ENCODE results near the gene NRARP. TPM values are rescaled to one million over a fixed set of nuclear protein-coding genes. Genes with fewer than 3 reads are reported as not detected.

Gene NRARP
- total and polyA plus RNA-seq, 2 of the 13 experiments (the other 11 are each of a cell fraction or from before 2014, with no cell fraction given), result 0.22 to 0.46 TPM

- TF ChIP-seq ZKSCAN8 (CRISPR knock-in tag; IDR thresholded peaks at IDR 0.05; ENCODE audit: borderline replicate concordance) (0 out of 2 replicates have a peak, but pooled peaks have one; percentile 11), BHLHE40 (IDR thresholded peaks at IDR 0.05; ENCODE audit: low read length) (0 out of 2 replicates have a peak, but pooled peaks have one; percentile 16), ZNF570 (CRISPR knock-in tag; IDR thresholded peaks at IDR 0.05; ENCODE audit: borderline replicate concordance) (no peak), ZBTB44 (CRISPR knock-in tag; IDR thresholded peaks at IDR 0.05) (no peak), NCOA5 (CRISPR knock-in tag; IDR thresholded peaks at IDR 0.05) (no peak), ZNF747 (CRISPR knock-in tag; IDR thresholded peaks at IDR 0.05; ENCODE audit: borderline replicate concordance) (peak; percentile 19; the same call in 1 of the 2 replicates), ZNF263 (CRISPR knock-in tag; IDR thresholded peaks at IDR 0.05) (no peak), ZNF546 (CRISPR knock-in tag; conservative IDR thresholded peaks at IDR 0.05) (peak; percentile 38; the same call in 1 of the 2 replicates), SRF (IDR thresholded peaks at IDR 0.05; ENCODE audit: low read depth, low read length) (0 out of 2 replicates have a peak, but pooled peaks have one; percentile 15), ZNF615 (CRISPR knock-in tag; IDR thresholded peaks at IDR 0.05; ENCODE audit: borderline replicate concordance) (peak; percentile 64; the same call in 1 of the 2 replicates), CENPX (CRISPR knock-in tag; IDR thresholded peaks at IDR 0.05) (no peak), XRCC5 (optimal IDR thresholded peaks at IDR 0.05; ENCODE audit: low read length) (no peak), LBX2 (CRISPR knock-in tag; IDR thresholded peaks at IDR 0.05; ENCODE audit: borderline replicate concordance) (no peak), ZNF280D (CRISPR knock-in tag; IDR thresholded peaks at IDR 0.05) (no peak), MBD4 (IDR thresholded peaks at IDR 0.05; ENCODE audit: borderline replicate concordance, low read length) (no peak), MYC (CRISPR knock-in tag; IDR thresholded peaks at IDR 0.05; ENCODE audit: borderline replicate concordance) (peak; percentile 33; the same call in 1 of the 2 replicates), NBN (conservative IDR thresholded peaks at IDR 0.05) (no peak), ZNF138 (CRISPR knock-in tag; IDR thresholded peaks at IDR 0.05; ENCODE audit: low read depth) (no peak), ZNF761 (CRISPR knock-in tag; conservative IDR thresholded peaks at IDR 0.05) (0 out of 2 replicates have a peak, but pooled peaks have one; percentile 23), ZNF33A (CRISPR knock-in tag; IDR thresholded peaks at IDR 0.05; ENCODE audit: borderline replicate concordance) (no peak), ZBTB42 (CRISPR knock-in tag; IDR thresholded peaks at IDR 0.05) (no peak), ZNF567 (CRISPR knock-in tag; IDR thresholded peaks at IDR 0.05; ENCODE audit: borderline replicate concordance) (no peak), CREB3 (CRISPR knock-in tag; IDR thresholded peaks at IDR 0.05) (no peak), KLF12 (CRISPR knock-in tag; IDR thresholded peaks at IDR 0.05; ENCODE audit: borderline replicate concordance) (no peak), SMARCE1 (IDR thresholded peaks at IDR 0.05; ENCODE audit: borderline replicate concordance) (no peak)
Observed at GRCh38 chr9:137276473-137277328, 25.4 kb downstream of the NRARP start (continued).
